GM21381 (cell line): ENCODE results near the gene HMGB4.

ENCODE experiments used
- ATAC-seq: cut with Tn5 transposase; IDR thresholded peaks from one replicate; pipeline ENCODE4 v1.9.1; 2021; ENCODE audit warnings: mild to moderate bottlenecking, moderate library complexity; ENCODE audit not compliant: unreplicated experiment

HMGB4 gene

GRCh38 chr1:33863779-33864178 lies at the start of gene HMGB4:
TSS of gene HMGB4 (plus strand) at chr1:33864079. CDS start at chr1:33864192, 113 bp downstream.
- no peak for ATAC-seq

- no peak for ATAC-seq
Measured at GRCh38 chr1:33814166-33814565, 49.7 kb upstream of the HMGB4 start.

DNA sequence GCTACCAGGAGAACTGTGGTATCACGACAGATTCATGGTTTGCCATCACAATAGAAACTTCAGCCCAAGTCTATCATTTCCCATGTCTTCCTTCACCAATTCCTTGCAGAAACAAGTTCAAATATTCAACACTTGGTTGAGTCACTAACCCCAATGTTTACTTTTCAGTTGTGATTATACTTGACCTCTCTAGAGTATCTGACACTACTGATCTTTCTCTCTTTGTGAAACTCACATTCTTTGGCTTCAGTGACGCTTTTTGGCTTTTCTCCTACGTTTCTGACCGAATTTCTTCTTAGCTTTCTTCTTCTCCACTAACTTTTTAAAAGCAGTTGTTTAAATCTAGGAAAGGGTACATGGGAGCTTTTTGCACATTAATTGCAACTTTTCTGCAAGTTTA lies 48.8 kb upstream of the HMGB4 start:
- no peak for ATAC-seq

GRCh38 chr1:33818071-33818470 lies 45.8 kb upstream of the HMGB4 start:
- no peak for ATAC-seq

GRCh38 chr1:33819290-33819912 lies 44.5 kb upstream of the HMGB4 start:
- ATAC-seq = no peak

DNA sequence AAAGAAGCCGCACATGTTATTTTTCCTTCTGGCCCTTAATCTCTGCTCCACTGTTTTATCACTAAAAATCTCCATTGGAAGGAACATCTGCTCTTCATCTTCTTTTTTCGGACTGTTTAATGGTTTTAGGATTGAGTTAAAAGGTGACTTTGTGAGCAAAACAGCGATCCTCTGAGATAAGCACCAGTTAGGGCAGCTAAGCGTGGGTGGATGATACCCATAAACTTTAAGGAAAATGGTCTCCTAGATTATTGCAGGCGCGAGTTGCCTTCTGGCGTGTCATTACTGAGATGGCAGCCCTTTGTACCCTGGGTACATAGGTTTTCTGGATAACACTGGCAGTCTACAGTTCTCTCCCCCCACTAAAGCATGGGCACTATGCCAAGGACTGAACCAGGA lies 44.0 kb upstream of the HMGB4 start:
- ATAC-seq = no peak

- ATAC-seq = no peak
Measured at GRCh38 chr1:33820804-33821203, 43.1 kb upstream of the HMGB4 start.

DNA sequence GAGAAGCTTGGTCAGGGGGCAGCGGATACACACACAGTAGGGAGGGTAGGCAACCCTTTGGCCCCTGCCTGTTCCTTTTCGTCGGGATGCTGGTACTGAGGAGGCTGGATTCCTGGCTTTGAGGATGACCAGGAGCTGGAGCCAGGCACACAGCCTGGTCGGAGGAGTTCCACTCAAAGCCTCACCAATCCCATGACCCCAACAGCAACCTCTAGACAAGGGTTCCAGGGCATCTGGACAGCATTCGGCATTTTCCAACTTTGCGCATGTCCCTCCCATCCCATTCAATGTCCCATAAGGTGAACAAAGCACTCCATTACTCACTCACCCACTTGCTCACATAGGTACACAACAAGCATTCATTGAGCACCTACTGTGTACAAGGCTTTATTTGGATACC lies 42.6 kb upstream of the HMGB4 start:
- no peak for ATAC-seq

- ATAC-seq = no peak
Measured at GRCh38 chr1:33822396-33822795, 41.5 kb upstream of the HMGB4 start.

GRCh38 chr1:33823401-33823800 lies 40.5 kb upstream of the HMGB4 start:
- ATAC-seq = no peak

- ATAC-seq = no peak
Measured at GRCh38 chr1:33823830-33824229, 40.0 kb upstream of the HMGB4 start.

DNA sequence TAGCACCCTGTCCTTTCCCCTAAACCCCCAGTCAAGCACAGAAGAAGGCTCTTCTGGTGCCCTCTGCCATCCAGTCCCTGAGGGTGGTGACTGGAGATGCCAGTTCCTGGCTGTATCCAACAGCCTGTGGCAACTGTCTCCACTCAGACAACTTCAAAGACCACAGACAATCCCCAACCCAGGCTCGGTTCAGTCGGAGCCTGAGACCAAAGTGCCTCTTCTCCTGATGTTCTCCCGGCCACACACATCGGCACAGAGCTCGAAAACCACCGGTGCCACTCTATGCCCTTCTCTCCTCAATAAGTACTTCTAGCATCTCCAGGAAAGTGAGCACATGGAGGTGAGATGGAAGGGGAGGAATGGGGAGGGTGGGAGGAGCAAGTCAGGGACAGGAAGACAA lies 39.6 kb upstream of the HMGB4 start:
- ATAC-seq = no peak

- ATAC-seq = no peak
Measured at GRCh38 chr1:33824971-33825370, 38.9 kb upstream of the HMGB4 start.

DNA sequence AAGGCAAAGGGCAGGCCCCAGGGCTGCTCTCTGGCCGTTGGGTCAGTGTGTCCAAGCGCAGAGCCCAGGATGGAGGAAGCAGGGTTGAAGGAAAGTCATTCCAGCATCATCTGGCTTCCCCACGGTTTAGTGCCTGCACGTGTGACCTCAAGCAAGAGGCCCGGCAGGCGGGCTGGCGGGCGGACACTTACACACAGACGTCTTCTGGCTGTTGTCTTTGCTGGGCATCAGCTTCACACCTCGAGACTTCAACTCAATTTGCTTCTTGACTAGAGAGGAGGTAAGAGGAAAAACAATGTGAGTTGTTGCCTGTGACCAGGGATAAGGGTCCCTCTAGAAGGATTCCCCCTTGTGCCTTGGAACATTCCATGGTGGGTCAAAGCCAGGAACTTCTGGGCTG lies 38.4 kb upstream of the HMGB4 start:
- ATAC-seq = no peak

- ATAC-seq = no peak
Measured at GRCh38 chr1:33826311-33826710, 37.6 kb upstream of the HMGB4 start.

GRCh38 chr1:33826711-33827110 lies 37.2 kb upstream of the HMGB4 start:
- no peak for ATAC-seq

GRCh38 chr1:33828059-33828458 lies 35.8 kb upstream of the HMGB4 start:
- ATAC-seq = no peak

GRCh38 chr1:33828654-33829053 lies 35.2 kb upstream of the HMGB4 start:
- no peak for ATAC-seq

GRCh38 chr1:33836911-33837310 lies 27.0 kb upstream of the HMGB4 start:
- no peak for ATAC-seq

DNA sequence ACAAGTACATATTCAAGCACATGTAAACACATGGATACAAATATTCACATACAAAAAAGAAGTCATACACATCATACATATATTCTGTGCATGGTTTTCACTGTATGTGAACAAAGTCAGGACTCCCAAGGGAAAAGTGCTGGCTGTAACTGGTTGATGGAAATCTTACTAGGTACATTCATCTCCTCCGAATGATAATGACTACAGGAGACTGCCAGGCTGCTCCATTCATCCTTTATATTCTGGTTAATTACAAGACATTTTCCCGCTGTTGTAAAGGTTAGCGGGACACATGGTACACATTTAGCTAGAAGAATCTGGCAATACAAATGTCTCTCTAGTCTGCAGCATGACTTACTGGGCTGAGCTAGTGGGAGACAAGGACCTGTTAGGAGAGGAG lies 26.2 kb upstream of the HMGB4 start:
- ATAC-seq = no peak

- ATAC-seq = no peak
Measured at GRCh38 chr1:33841494-33841893, 22.4 kb upstream of the HMGB4 start.

DNA sequence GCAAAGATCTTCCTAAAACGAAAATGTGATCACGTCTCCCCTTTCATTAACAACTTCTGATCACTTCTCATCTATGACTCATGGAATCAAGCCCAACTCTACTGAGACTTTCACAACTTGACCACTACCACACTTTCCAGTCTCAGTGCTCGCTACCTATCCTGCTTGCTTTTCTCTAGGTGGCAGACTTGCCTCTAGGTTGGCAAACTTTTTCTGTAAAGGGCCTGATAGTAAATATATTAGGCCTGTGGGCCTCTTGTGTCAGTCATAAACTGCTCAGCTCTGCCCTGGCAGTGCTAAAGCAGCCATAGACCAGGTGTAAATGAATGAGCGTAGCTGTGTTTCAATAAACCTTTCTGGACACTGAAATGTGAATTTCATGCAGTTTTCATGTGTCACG lies 21.5 kb upstream of the HMGB4 start:
- ATAC-seq = no peak

GRCh38 chr1:33844166-33844565 lies 19.7 kb upstream of the HMGB4 start:
- no peak for ATAC-seq
